HepG2 (cell line): ENCODE measurements around the gene RILPL1. TPM values are rescaled to one million over a fixed set of nuclear protein-coding genes. Genes with fewer than 3 reads are reported as not detected.

Source experiments
- BCL6 ChIP-seq: IDR thresholded peaks from 2 replicates; pipeline ENCODE4 v1.6.1; 2016; ENCODE audit warnings: missing genetic modification reagents, missing compliant biosample characterization
- ESRRA ChIP-seq: sonication (generic); formaldehyde crosslinking; IDR thresholded peaks from 2 replicates; pipeline ENCODE4 v1.5.1; 2020; ENCODE audit warnings: mild to moderate bottlenecking, low read depth, missing genetic modification reagents
- HOXA3 ChIP-seq: sonication (generic); formaldehyde crosslinking; IDR thresholded peaks from 2 replicates; pipeline ENCODE4 v1.5.0; 2020; ENCODE audit warnings: missing genetic modification reagents
- HOXA5 ChIP-seq: sonication (generic); formaldehyde crosslinking; IDR thresholded peaks from 2 replicates; pipeline ENCODE4 v1.4.0; 2020; ENCODE audit warnings: missing genetic modification reagents
- SKI ChIP-seq: fragments of 450-650 bp; IDR thresholded peaks from one replicate; pipeline ENCODE4 v1.6.1; 2018; ENCODE audit warnings: mild to moderate bottlenecking; ENCODE audit not compliant: partially characterized antibody
- STAG1 ChIP-seq: sonication (generic); formaldehyde crosslinking; IDR thresholded peaks from 2 replicates; pipeline ENCODE4 v1.4.0; 2020; ENCODE audit warnings: missing genetic modification reagents
- TOPORS ChIP-seq: sonication (generic); formaldehyde crosslinking; IDR thresholded peaks from 2 replicates; pipeline ENCODE4 v1.8.0; 2023; ENCODE audit warnings: mild to moderate bottlenecking, missing genetic modification reagents
- ZMYM4 ChIP-seq: sonication (generic); formaldehyde crosslinking; IDR thresholded peaks from 2 replicates; pipeline ENCODE4 v1.8.1; 2023; ENCODE audit warnings: mild to moderate bottlenecking, missing genetic modification reagents
- ZNF558 ChIP-seq: sonication (generic); formaldehyde crosslinking; IDR thresholded peaks from 2 replicates; pipeline ENCODE4 v1.9.0; 2022; ENCODE audit warnings: mild to moderate bottlenecking, missing genetic modification reagents, borderline replicate concordance
- ZSCAN29 ChIP-seq: sonication (generic); formaldehyde crosslinking; conservative IDR thresholded peaks from 2 replicates; pipeline ENCODE4 v1.4.0; 2020; ENCODE audit warnings: mild to moderate bottlenecking, missing genetic modification reagents
- polyA plus RNA-seq, 8 experiments: library from polyadenylated mRNA; depleted of rRNA in 3 of 8; stranded (reverse) in 7 of 8; unstranded in 1 of 8; fragments of >200 nt; fragmentation: Illumina TruSeq in 4 of 8; extraction: Trizol in 4 of 8; gene quantifications; 2 replicates each; pipeline versions ENCODE4 v1.2.1 to v1.2.3, GENCODE V29; 2011 to 2016; ENCODE audit warnings: low read depth in 4 of 8, missing spikeins in 1 of 8, mixed read lengths in 1 of 8; ENCODE audit not compliant: insufficient read depth in 1 of 8
- total RNA-seq, 5 experiments: library from RNA; depleted of rRNA; stranded (reverse); fragments of >200 nt; fragmentation: Illumina TruSeq; extraction: Trizol; gene quantifications; 2 replicates each; pipeline ENCODE4 v1.2.3, GENCODE V29; 2016; ENCODE audit warnings: low read depth in 1 of 5
- TF ChIP-seq, protein P1 (sequence below): sonication (generic); formaldehyde crosslinking; conservative IDR thresholded peaks from 2 replicates; pipeline ENCODE4 v1.4.0; 2020; ENCODE audit warnings: mild to moderate bottlenecking, missing genetic modification reagents, moderate library complexity
- TF ChIP-seq, protein P2 (sequence below): sonication (generic); formaldehyde crosslinking; IDR thresholded peaks from 2 replicates; pipeline ENCODE4 v1.5.1; 2020; ENCODE audit warnings: mild to moderate bottlenecking, missing genetic modification reagents, moderate library complexity
- TF ChIP-seq, protein P3 (sequence below): sonication (generic); formaldehyde crosslinking; IDR thresholded peaks from 2 replicates; pipeline ENCODE4 v1.4.0; 2020; ENCODE audit warnings: missing genetic modification reagents
- TF ChIP-seq, protein P4 (sequence below): fragments of 450-650 bp; IDR thresholded peaks from 2 replicates; pipeline ENCODE4 v1.6.1; 2017
- TF ChIP-seq, protein P5 (sequence below): sonication (generic); formaldehyde crosslinking; IDR thresholded peaks from 2 replicates; pipeline ENCODE4 v1.4.0; 2020; ENCODE audit warnings: missing genetic modification reagents

The RILPL1 gene
- total and polyA plus RNA-seq, 2 of the 13 experiments (the other 11 are each of a cell fraction or from before 2014, with no cell fraction given): 5.8 to 28.4 TPM

DNA sequence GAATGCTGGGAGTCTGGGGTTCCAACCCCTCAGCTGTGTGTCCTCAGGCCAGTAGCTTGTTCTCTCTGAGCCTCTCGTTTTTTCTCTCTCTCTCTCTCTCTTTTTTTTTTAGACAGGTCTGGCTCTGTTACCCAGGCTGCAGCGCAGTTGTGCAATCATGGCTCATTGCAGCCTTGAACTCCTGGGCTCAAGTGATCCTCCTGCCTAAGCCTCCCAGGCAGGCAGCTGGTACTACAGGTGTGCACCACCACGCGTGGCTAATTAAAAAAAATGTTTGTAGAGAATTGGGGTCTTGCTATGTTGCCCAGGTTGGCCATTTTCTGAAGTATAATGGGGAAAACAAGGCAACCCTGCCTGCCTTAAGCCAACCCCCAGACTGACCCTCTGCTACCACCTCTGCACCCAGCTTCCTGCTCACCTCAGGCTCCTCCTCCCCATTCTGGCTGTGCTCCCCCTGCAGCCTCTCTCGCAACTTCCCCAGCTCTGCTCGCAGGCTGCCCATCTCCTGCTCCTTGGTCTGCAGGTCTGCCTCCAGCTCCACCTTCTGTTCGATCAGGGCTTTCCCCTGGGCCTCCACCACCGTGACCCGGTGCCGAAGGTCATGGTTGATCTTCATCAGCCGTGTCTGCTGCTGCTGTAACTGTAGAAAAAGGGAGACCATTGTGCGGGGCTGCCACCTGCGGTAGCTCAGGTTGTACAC is 35.2 kb downstream of the RILPL1 start (continued):
- TF ChIP-seq HOXA3 (peak; percentile 74), SKI (peak; percentile 74), ESRRA (CRISPR knock-in tag) (peak; percentile 55; the same call in 1 of the 2 replicates), ZNF558 (CRISPR knock-in tag) (no peak), TOPORS (CRISPR knock-in tag) (0 out of 2 replicates have a peak, but pooled peaks have one; percentile 43), STAG1 (CRISPR knock-in tag) (peak; percentile 61), ZMYM4 (CRISPR knock-in tag) (peak; percentile 40; the same call in 1 of the 2 replicates), BCL6 (CRISPR knock-in tag) (peak; percentile 52), ZSCAN29 (CRISPR knock-in tag) (no peak), HOXA5 (CRISPR knock-in tag) (no peak)
- TF ChIP-seq, protein P1, sequence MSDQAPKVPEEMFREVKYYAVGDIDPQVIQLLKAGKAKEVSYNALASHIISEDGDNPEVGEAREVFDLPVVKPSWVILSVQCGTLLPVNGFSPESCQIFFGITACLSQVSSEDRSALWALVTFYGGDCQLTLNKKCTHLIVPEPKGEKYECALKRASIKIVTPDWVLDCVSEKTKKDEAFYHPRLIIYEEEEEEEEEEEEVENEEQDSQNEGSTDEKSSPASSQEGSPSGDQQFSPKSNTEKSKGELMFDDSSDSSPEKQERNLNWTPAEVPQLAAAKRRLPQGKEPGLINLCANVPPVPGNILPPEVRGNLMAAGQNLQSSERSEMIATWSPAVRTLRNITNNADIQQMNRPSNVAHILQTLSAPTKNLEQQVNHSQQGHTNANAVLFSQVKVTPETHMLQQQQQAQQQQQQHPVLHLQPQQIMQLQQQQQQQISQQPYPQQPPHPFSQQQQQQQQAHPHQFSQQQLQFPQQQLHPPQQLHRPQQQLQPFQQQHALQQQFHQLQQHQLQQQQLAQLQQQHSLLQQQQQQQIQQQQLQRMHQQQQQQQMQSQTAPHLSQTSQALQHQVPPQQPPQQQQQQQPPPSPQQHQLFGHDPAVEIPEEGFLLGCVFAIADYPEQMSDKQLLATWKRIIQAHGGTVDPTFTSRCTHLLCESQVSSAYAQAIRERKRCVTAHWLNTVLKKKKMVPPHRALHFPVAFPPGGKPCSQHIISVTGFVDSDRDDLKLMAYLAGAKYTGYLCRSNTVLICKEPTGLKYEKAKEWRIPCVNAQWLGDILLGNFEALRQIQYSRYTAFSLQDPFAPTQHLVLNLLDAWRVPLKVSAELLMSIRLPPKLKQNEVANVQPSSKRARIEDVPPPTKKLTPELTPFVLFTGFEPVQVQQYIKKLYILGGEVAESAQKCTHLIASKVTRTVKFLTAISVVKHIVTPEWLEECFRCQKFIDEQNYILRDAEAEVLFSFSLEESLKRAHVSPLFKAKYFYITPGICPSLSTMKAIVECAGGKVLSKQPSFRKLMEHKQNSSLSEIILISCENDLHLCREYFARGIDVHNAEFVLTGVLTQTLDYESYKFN (CRISPR knock-in tag): no peak; the same call in 1 of the 2 replicates
- TF ChIP-seq, protein P2, sequence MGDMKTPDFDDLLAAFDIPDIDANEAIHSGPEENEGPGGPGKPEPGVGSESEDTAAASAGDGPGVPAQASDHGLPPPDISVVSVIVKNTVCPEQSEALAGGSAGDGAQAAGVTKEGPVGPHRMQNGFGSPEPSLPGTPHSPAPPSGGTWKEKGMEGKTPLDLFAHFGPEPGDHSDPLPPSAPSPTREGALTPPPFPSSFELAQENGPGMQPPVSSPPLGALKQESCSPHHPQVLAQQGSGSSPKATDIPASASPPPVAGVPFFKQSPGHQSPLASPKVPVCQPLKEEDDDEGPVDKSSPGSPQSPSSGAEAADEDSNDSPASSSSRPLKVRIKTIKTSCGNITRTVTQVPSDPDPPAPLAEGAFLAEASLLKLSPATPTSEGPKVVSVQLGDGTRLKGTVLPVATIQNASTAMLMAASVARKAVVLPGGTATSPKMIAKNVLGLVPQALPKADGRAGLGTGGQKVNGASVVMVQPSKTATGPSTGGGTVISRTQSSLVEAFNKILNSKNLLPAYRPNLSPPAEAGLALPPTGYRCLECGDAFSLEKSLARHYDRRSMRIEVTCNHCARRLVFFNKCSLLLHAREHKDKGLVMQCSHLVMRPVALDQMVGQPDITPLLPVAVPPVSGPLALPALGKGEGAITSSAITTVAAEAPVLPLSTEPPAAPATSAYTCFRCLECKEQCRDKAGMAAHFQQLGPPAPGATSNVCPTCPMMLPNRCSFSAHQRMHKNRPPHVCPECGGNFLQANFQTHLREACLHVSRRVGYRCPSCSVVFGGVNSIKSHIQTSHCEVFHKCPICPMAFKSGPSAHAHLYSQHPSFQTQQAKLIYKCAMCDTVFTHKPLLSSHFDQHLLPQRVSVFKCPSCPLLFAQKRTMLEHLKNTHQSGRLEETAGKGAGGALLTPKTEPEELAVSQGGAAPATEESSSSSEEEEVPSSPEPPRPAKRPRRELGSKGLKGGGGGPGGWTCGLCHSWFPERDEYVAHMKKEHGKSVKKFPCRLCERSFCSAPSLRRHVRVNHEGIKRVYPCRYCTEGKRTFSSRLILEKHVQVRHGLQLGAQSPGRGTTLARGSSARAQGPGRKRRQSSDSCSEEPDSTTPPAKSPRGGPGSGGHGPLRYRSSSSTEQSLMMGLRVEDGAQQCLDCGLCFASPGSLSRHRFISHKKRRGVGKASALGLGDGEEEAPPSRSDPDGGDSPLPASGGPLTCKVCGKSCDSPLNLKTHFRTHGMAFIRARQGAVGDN: peak; percentile 73
- TF ChIP-seq, protein P3, sequence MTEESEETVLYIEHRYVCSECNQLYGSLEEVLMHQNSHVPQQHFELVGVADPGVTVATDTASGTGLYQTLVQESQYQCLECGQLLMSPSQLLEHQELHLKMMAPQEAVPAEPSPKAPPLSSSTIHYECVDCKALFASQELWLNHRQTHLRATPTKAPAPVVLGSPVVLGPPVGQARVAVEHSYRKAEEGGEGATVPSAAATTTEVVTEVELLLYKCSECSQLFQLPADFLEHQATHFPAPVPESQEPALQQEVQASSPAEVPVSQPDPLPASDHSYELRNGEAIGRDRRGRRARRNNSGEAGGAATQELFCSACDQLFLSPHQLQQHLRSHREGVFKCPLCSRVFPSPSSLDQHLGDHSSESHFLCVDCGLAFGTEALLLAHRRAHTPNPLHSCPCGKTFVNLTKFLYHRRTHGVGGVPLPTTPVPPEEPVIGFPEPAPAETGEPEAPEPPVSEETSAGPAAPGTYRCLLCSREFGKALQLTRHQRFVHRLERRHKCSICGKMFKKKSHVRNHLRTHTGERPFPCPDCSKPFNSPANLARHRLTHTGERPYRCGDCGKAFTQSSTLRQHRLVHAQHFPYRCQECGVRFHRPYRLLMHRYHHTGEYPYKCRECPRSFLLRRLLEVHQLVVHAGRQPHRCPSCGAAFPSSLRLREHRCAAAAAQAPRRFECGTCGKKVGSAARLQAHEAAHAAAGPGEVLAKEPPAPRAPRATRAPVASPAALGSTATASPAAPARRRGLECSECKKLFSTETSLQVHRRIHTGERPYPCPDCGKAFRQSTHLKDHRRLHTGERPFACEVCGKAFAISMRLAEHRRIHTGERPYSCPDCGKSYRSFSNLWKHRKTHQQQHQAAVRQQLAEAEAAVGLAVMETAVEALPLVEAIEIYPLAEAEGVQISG: peak; percentile 29; the same call in 1 of the 2 replicates
- TF ChIP-seq, protein P4, sequence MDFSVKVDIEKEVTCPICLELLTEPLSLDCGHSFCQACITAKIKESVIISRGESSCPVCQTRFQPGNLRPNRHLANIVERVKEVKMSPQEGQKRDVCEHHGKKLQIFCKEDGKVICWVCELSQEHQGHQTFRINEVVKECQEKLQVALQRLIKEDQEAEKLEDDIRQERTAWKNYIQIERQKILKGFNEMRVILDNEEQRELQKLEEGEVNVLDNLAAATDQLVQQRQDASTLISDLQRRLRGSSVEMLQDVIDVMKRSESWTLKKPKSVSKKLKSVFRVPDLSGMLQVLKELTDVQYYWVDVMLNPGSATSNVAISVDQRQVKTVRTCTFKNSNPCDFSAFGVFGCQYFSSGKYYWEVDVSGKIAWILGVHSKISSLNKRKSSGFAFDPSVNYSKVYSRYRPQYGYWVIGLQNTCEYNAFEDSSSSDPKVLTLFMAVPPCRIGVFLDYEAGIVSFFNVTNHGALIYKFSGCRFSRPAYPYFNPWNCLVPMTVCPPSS: no peak
- TF ChIP-seq, protein P5, sequence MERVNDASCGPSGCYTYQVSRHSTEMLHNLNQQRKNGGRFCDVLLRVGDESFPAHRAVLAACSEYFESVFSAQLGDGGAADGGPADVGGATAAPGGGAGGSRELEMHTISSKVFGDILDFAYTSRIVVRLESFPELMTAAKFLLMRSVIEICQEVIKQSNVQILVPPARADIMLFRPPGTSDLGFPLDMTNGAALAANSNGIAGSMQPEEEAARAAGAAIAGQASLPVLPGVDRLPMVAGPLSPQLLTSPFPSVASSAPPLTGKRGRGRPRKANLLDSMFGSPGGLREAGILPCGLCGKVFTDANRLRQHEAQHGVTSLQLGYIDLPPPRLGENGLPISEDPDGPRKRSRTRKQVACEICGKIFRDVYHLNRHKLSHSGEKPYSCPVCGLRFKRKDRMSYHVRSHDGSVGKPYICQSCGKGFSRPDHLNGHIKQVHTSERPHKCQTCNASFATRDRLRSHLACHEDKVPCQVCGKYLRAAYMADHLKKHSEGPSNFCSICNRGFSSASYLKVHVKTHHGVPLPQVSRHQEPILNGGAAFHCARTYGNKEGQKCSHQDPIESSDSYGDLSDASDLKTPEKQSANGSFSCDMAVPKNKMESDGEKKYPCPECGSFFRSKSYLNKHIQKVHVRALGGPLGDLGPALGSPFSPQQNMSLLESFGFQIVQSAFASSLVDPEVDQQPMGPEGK (CRISPR knock-in tag): 0 out of 2 replicates have a peak, but pooled peaks have one; percentile 10
